ENCODE measurements around the gene IGFL2.

DNA sequence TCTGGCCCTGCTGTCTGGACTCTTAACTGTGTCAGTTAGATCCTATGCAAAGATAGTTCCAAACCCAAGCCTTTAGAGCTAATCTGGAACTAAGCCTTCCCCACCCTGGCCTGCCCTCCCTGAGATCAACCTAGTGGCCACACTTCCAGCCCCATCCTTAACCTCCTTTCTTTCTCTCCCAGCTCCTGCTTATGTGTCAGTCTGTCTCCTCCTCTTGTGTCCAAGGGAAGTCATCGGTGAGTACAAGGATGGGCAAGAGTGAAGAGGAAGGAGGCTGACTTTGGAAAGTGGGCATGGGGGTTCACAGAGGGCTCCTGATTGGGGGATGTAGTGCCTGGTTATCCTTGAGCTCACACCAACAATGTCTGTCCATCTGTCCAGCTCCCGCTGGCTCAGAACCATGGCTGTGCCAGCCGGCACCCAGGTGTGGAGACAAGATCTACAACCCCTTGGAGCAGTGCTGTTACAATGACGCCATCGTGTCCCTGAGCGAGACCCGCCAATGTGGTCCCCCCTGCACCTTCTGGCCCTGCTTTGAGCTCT, 12.3 kb downstream of the IGFL2 start:
- TF ChIP-seq CTCF (IDR thresholded peaks at IDR 0.05) (no peak), POLR2A (IDR thresholded peaks at IDR 0.05) (no peak), POLR2AphosphoS5 (IDR thresholded peaks at IDR 0.05; ENCODE audit: insufficient read depth in 1 of 2, low read depth in 1 of 2) (no peak)

Measured in vagina (tissue), 2 donors.